HFFc6 (cell line): ENCODE data around the gene PIGR. TPM values are rescaled to one million over a fixed set of nuclear protein-coding genes. Genes with fewer than 3 reads are reported as not detected.

Experiments
- DNase-seq: peaks from one replicate; pipeline ENCODE4 v3.0.0-alpha.2; 2018
- H3K27ac Mint-ChIP-seq: 2 replicates; pipeline ENCODE4 v1.8.0; 2020; ENCODE audit warnings: mild to moderate bottlenecking, mixed read lengths
- H3K27me3 Mint-ChIP-seq: 2 replicates; pipeline ENCODE4 v1.8.0; 2021; ENCODE audit warnings: mild to moderate bottlenecking, moderate library complexity, mixed read lengths; ENCODE audit not compliant: insufficient read depth
- H3K36me3 Mint-ChIP-seq: 2 replicates; pipeline ENCODE4 v1.8.0; 2021; ENCODE audit warnings: low read depth, mixed read lengths
- H3K4me1 Mint-ChIP-seq: 2 replicates; pipeline ENCODE4 v1.8.0; 2020; ENCODE audit warnings: low read depth, mixed read lengths
- H3K4me3 Mint-ChIP-seq: 2 replicates; pipeline ENCODE4 v1.8.0; 2020; ENCODE audit warnings: mild to moderate bottlenecking, moderate library complexity, mixed read lengths
- H3K9me3 Mint-ChIP-seq: 2 replicates; pipeline ENCODE4 v1.8.0; 2020; ENCODE audit warnings: mild to moderate bottlenecking, mixed read lengths
- CTCF ChIP-seq: fragments of 200-600 bp; sonication (generic); IDR thresholded peaks from 2 replicates; pipeline ENCODE4 v1.5.0; 2021; ENCODE audit warnings: antibody characterized with exemption, mild to moderate bottlenecking
- total RNA-seq, 6 experiments: library from RNA; stranded (reverse); fragmentation: NEBNext Ultra II Directional; extraction: Animal tissue kit (Norgen Biotek cat#: 25700); gene quantifications; 2 replicates in 1 of 6; 3 replicates in 5 of 6; pipeline ENCODE4 v1.2.3, GENCODE V29; 2021

PIGR gene
- total RNA-seq, 6 experiments from 2014 or later = 0.14 to 0.26 TPM; not detected in 4

DNA sequence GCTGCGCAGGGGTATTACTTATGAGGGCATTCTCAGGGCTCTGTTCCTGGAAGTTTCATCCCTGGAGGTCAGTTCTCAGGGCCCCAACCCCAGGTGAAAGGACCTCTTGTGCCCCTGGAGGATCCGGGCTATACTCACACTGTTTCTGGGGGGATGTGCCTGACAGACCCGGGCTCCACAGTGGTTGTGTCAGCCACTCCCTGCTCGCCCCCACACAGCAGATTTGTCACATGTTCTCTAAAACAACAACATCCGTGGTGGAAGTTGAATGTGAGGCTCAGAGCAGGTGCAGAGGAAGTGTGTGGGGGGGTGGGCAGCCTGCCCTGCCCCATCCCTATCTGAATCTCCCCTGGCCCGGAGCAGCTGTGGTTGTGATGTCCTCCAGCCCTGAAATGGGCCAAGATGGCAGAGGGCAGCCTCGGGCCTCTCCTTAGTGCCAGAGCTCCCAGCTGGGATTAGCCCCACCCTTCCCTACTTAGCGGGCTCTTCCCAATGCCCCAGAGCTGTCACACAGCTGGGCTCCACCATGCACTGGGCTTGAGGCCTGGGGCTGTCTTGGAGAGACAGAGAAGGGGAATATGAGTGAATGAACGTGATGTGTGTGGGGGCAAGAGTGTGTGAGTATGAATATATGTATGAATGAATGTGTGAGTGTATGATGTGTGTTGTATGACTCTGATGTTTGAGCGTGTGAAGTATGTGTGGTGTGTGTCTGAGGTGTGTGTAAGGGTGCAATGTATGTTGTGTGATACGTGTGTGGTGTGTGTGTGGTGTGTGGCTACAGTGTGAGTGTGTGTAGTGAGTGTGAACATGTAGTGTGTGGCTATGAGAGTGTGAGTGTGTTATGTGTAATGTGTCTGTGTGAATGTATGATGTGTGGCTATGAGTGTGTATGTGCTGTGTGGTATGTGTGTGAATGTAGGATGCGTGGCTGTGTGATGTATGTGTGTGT, 23.0 kb downstream of the PIGR start:
- peaks cover 18% of the 10 kb centered on the region for H3K4me1 Mint-ChIP-seq
- H3K27me3 Mint-ChIP-seq = peaks cover 2% of the 10 kb centered on the region; the same call in 1 of the 2 replicates
- no peak for DNase-seq
- no peak overlapping the region for H3K27ac Mint-ChIP-seq
- TF ChIP-seq CTCF = no peak
- H3K36me3 Mint-ChIP-seq = no peaks in the 10 kb centered on the region
- no peaks in the 10 kb centered on the region for H3K9me3 Mint-ChIP-seq
- H3K4me3 Mint-ChIP-seq = no peak overlapping the region

GRCh38 chr1:206922524-206922923, 23.7 kb downstream of the PIGR start:
- TF ChIP-seq CTCF = no peak
- Mint-ChIP-seq H3K4me3 (no peak overlapping the region), H3K4me1 (peaks cover 13% of the 10 kb centered on the region), H3K27ac (no peak overlapping the region), H3K27me3 (peaks cover 5% of the 10 kb centered on the region), H3K9me3 (no peaks in the 10 kb centered on the region), H3K36me3 (no peaks in the 10 kb centered on the region)
- no peak for DNase-seq

DNA sequence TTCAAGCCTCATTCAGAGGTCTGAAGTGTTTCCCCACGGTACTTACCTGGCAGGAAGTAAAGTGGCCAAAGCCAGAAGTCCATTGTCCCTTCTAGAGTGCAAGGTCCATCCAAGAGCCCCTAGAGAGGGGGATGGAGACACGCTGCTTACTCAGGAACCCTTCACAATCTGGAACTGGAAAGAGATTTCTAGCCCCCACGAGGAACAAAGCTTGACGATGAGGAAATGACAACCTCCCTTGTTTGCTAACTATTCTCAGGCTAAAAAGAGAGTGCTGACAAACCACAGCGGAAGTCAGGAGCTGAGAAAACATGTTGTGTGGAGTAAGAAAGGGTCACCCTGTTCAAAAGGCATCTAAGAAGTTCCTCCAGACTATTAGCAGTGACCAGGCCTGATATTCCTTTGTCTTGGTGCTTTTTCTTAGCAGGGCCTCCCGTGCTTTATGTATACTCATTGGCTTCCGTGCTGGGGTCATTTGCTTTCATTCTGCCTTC, 24.4 kb downstream of the PIGR start, which contains the start of gene FCMR:
FCMR (minus strand) TSS at position 170 of the 494 bp plus-strand sequence; CDS start at position 83, 87 bp downstream.
- Mint-ChIP-seq H3K27ac (no peak within 1 kb of the TSS), H3K36me3 (no peaks in the 10 kb centered on the region), H3K27me3 (peaks cover 9% of the 10 kb centered on the region), H3K4me1 (peaks cover 7% of the 10 kb centered on the region; the same call in 1 of the 2 replicates), H3K9me3 (no peaks in the 10 kb centered on the region), H3K4me3 (no peak within 1 kb of the TSS)
- no peak for DNase-seq
- TF ChIP-seq CTCF = no peak

GRCh38 chr1:206918076-206918475, 28.2 kb downstream of the PIGR start:
- Mint-ChIP-seq H3K4me3 (no peak overlapping the region), H3K27me3 (peaks cover 15% of the 10 kb centered on the region), H3K36me3 (no peaks in the 10 kb centered on the region), H3K27ac (no peak overlapping the region), H3K9me3 (no peaks in the 10 kb centered on the region), H3K4me1 (no peaks in the 10 kb centered on the region)
- no peak for DNase-seq
- TF ChIP-seq CTCF = no peak

GRCh38 chr1:206916000-206916709, 30.1 kb downstream of the PIGR start:
- peaks cover 15% of the 10 kb centered on the region for H3K27me3 Mint-ChIP-seq
- no peaks in the 10 kb centered on the region for H3K9me3 Mint-ChIP-seq
- H3K4me1 Mint-ChIP-seq = peaks cover 4% of the 10 kb centered on the region
- H3K4me3 Mint-ChIP-seq = no peak overlapping the region
- no peak for DNase-seq
- H3K36me3 Mint-ChIP-seq = no peaks in the 10 kb centered on the region
- no peak overlapping the region for H3K27ac Mint-ChIP-seq
- TF ChIP-seq CTCF = no peak
